ENCODE measurements around the gene HSPA9. TPM values are rescaled to one million over a fixed set of nuclear protein-coding genes. Genes with fewer than 3 reads are reported as not detected.

HSPA9 gene
- total and polyA plus RNA-seq, 2 of the 13 experiments (the other 11 are each of a cell fraction or from before 2014, with no cell fraction given), result 165 to 478 TPM

GRCh38 chr5:138553437-138554095, 21.6 kb downstream of the HSPA9 start:
- H3K4me2 ChIP-seq (ENCODE audit: low read depth, low read length), result no peak overlapping the region
- H3K9ac ChIP-seq (ENCODE audit: insufficient read depth, low read depth, low read length), result no peak overlapping the region
- H4K20me1 ChIP-seq (ENCODE audit: insufficient read depth, low read length), result no peaks in the 10 kb centered on the region; the same call in 1 of the 2 replicates
- DNase-seq (ENCODE audit: low spot score) (no peak), FAIRE-seq (no peak), ATAC-seq (peak; percentile 13; the same call in 1 of the 3 replicates)
- CTCF ChIA-PET (ENCODE audit: low intra/inter-chr PET ratio, low total read pairs), result no interaction called here
- in situ Hi-C loops (cut with HindIII; ENCODE audit: extremely low pct_ligation_motif_present, low pct_unique_long_range_greater_than_20kb), result no loop called here
- H3K4me1 ChIP-seq (ENCODE audit: insufficient read depth, low read length), result no peaks in the 10 kb centered on the region; the same call in 1 of the 2 replicates
- no TSS peak for BruUV-seq (replicated peaks)
- H3K4me3 ChIP-seq (replicated peaks in 1 of 3; ENCODE audit: insufficient read depth in 1 of 3, low read depth in 2 of 3, low read length in 3 of 3), result no peak overlapping the region
- H3K27me3 ChIP-seq (ENCODE audit: control insufficient read depth in 1 of 2, insufficient read depth in 2 of 2, low read length in 2 of 2), result no peaks in the 10 kb centered on the region
- H3K79me2 ChIP-seq (ENCODE audit: insufficient read depth, low read length), result peaks cover 1% of the 10 kb centered on the region
- H2AFZ ChIP-seq (ENCODE audit: low read length), result no peak overlapping the region
- peaks cover 15 to 44% of the 10 kb centered on the region in 2 experiments for H3K36me3 ChIP-seq (replicated peaks in 1 of 2; ENCODE audit: control insufficient read depth in 1 of 2, insufficient read depth in 2 of 2, low read length in 2 of 2)
- H3K9me3 ChIP-seq (ENCODE audit: low read length), result no peaks in the 10 kb centered on the region
- 95% methylated on average over 5 of the region's 5 CpGs for WGBS (ENCODE audit: low lambda C conversion rate)
- H3K27ac ChIP-seq (ENCODE audit: extremely low read length, insufficient read depth, low read length), result no peak overlapping the region
- POLR2A ChIA-PET, result interaction anchor here (0.8 to 4.4 kb wide), 8 partner anchors 10 to 22 kb away, joined by 3 to 27 read pairs (median 4); partner anchors contain the start of genes ETF1 and HSPA9
- intact Hi-C loops (cut with micrococcal nuclease; ENCODE audit: unreplicated experiment), result no loop called here
- TF ChIP-seq PAF1 (CRISPR knock-in tag; IDR thresholded peaks at IDR 0.05) (peak; percentile 92), RORA (CRISPR knock-in tag; IDR thresholded peaks at IDR 0.05) (no peak), RBM22 (optimal IDR thresholded peaks at IDR 0.05; ENCODE audit: low read length) (peak; percentile 92), ZNF775 (CRISPR knock-in tag; IDR thresholded peaks at IDR 0.05; ENCODE audit: borderline replicate concordance) (no peak), ZNF350 (CRISPR knock-in tag; IDR thresholded peaks at IDR 0.05; ENCODE audit: borderline replicate concordance, low read depth) (no peak), ARID2 (CRISPR knock-in tag; IDR thresholded peaks at IDR 0.05; ENCODE audit: borderline replicate concordance) (no peak), POLR2AphosphoS5 (IDR thresholded peaks at IDR 0.05; ENCODE audit: low read depth, low read length) (peak; percentile 61; the same call in 1 of the 2 replicates), SYNCRIP (IDR thresholded peaks at IDR 0.05; ENCODE audit: insufficient read depth, low read depth, low read length) (no peak), CERS6 (CRISPR knock-in tag; IDR thresholded peaks at IDR 0.05) (no peak), POLR2A (IDR thresholded peaks at IDR 0.05; ENCODE audit: insufficient read depth in 1 of 2, low read depth in 2 of 2, low read length in 2 of 2) (peak in 1 of 2 experiments; percentile 18; a peak in 1 of 4 replicates), HHEX (CRISPR knock-in tag; IDR thresholded peaks at IDR 0.05) (no peak), ZNF644 (CRISPR knock-in tag; IDR thresholded peaks at IDR 0.05; ENCODE audit: low read depth) (no peak), ZNF687 (CRISPR knock-in tag; IDR thresholded peaks at IDR 0.05) (no peak), REST (IDR thresholded peaks at IDR 0.05; ENCODE audit: borderline replicate concordance in 1 of 2, low read depth in 1 of 2, low read length in 2 of 2) (no peak), TOPORS (CRISPR knock-in tag; IDR thresholded peaks at IDR 0.05) (no peak), RBM39 (IDR thresholded peaks at IDR 0.05; ENCODE audit: low read depth, low read length, poor library complexity, severe bottlenecking) (no peak)
